Neural progenitor cell (in vitro differentiated cells): Measurements from ENCODE around the gene MYO10. TPM values are rescaled to one million over a fixed set of nuclear protein-coding genes. Genes with fewer than 3 reads are reported as not detected.
A peak's percentile ranks its signal among the peaks of the same experiment; 100 is the strongest.

Source experiments
- DNase-seq: peaks from one replicate; pipeline ENCODE4 v3.0.0-alpha.2; 2016; ENCODE audit warnings: low spot score
- H2AFZ ChIP-seq: fragments of 200-600 bp; sonication (generic); replicated peaks from 2 replicates; pipeline ENCODE4 v1.6.1; 2016; ENCODE audit warnings: antibody characterized with exemption
- H3F3A ChIP-seq: fragments of 200-600 bp; sonication (generic); 2 replicates; pipeline ENCODE4 v1.6.1; 2016; ENCODE audit warnings: antibody characterized with exemption, low read depth
- H3K27ac ChIP-seq: fragments of 200-600 bp; sonication (generic); 2 replicates; pipeline ENCODE4 v1.5.1; 2016; ENCODE audit warnings: mild to moderate bottlenecking
- H3K27me3 ChIP-seq: fragments of 200-600 bp; sonication (generic); 2 replicates; pipeline ENCODE4 v1.6.1; 2016; ENCODE audit warnings: mild to moderate bottlenecking, moderate library complexity
- H3K36me3 ChIP-seq: fragments of 200-600 bp; sonication (generic); 2 replicates; pipeline ENCODE4 v1.5.1; 2016
- H3K4me1 ChIP-seq: fragments of 200-600 bp; sonication (generic); 2 replicates; pipeline ENCODE4 v1.6.1; 2016; ENCODE audit warnings: mixed run types
- H3K4me2 ChIP-seq: fragments of 200-600 bp; sonication (generic); 2 replicates; pipeline ENCODE4 v1.6.1; 2016
- H3K4me3 ChIP-seq: fragments of 200-600 bp; sonication (generic); 2 replicates; pipeline ENCODE4 v1.5.1; 2016
- H3K79me2 ChIP-seq: fragments of 200-600 bp; sonication (generic); 2 replicates; pipeline ENCODE4 v1.6.1; 2016; ENCODE audit warnings: low read depth
- H3K9ac ChIP-seq: fragments of 200-600 bp; sonication (generic); 2 replicates; pipeline ENCODE4 v1.6.1; 2016
- H3K9me3 ChIP-seq: fragments of 200-600 bp; sonication (generic); 2 replicates; pipeline ENCODE4 v1.5.1; 2016; ENCODE audit warnings: low read depth
- H4K20me1 ChIP-seq: fragments of 200-600 bp; sonication (generic); 2 replicates; pipeline ENCODE4 v1.6.1; 2016; ENCODE audit warnings: low read depth
- H3K27ac Mint-ChIP-seq: 3 replicates; pipeline ENCODE4 v1.8.0; 2021; ENCODE audit warnings: mixed read lengths
- H3K27me3 Mint-ChIP-seq: 2 replicates; pipeline ENCODE4 v1.8.0; 2022; ENCODE audit warnings: low read depth, mild to moderate bottlenecking, inconsistent platforms, moderate library complexity, mixed read lengths; ENCODE audit not compliant: insufficient read depth
- H3K36me3 Mint-ChIP-seq: 3 replicates; pipeline ENCODE4 v1.8.0; 2021; ENCODE audit warnings: mixed read lengths
- H3K4me1 Mint-ChIP-seq: 3 replicates; pipeline ENCODE4 v1.8.0; 2021; ENCODE audit warnings: mixed read lengths
- H3K4me3 Mint-ChIP-seq: 3 replicates; pipeline ENCODE4 v1.8.0; 2021; ENCODE audit warnings: mild to moderate bottlenecking, moderate library complexity, mixed read lengths
- H3K9me3 Mint-ChIP-seq: 3 replicates; pipeline ENCODE4 v1.8.0; 2020; ENCODE audit warnings: mixed read lengths
- CTCF ChIP-seq: fragments of 200-600 bp; sonication (generic); IDR thresholded peaks from 2 replicates; pipeline ENCODE4 v1.5.1; 2017; ENCODE audit warnings: antibody characterized with exemption, mild to moderate bottlenecking
- EZH2 ChIP-seq: fragments of 200-600 bp; sonication (generic); IDR thresholded peaks from 2 replicates; pipeline ENCODE4 v1.6.1; 2017; ENCODE audit warnings: antibody characterized with exemption, mild to moderate bottlenecking, moderate library complexity
- EZH2phosphoT487 ChIP-seq: fragments of 200-600 bp; sonication (generic); IDR thresholded peaks from 2 replicates; pipeline ENCODE4 v1.6.1; 2017; ENCODE audit warnings: antibody characterized with exemption
- total RNA-seq: library from RNA; depleted of rRNA; stranded (reverse); fragments of >200 nt; gene quantifications from 2 replicates; pipeline ENCODE4 v1.2.3, GENCODE V29; 2015; ENCODE audit warnings: low replicate concordance

The MYO10 gene
- total RNA-seq, 1 donor from 2014 or later: 39.1 TPM

GRCh38 chr5:16889972-16890519, 46.0 kb downstream of the MYO10 start:
- Histone ChIP-seq H3K4me2 (peak overlapping the region; percentile 56), H3F3A (peaks cover 15% of the 10 kb centered on the region), H3K27me3 (no peaks in the 10 kb centered on the region), H3K27ac (no peak overlapping the region), H2AFZ (no peak overlapping the region), H3K9ac (no peak overlapping the region), H3K36me3 (no peaks in the 10 kb centered on the region), H4K20me1 (peaks cover 72% of the 10 kb centered on the region), H3K4me3 (peak overlapping the region; percentile 5), H3K79me2 (peaks cover 91% of the 10 kb centered on the region), H3K9me3 (no peaks in the 10 kb centered on the region), H3K4me1 (peaks cover 27% of the 10 kb centered on the region)
- TF ChIP-seq CTCF (no peak), EZH2 (no peak), EZH2phosphoT487 (no peak)
- no peak for DNase-seq
- H3K36me3 Mint-ChIP-seq: peaks cover 1% of the 10 kb centered on the region
- no peaks in the 10 kb centered on the region for H3K9me3 Mint-ChIP-seq
- H3K4me1 Mint-ChIP-seq: peaks cover 44% of the 10 kb centered on the region
- H3K27me3 Mint-ChIP-seq: peaks cover 3% of the 10 kb centered on the region
- H3K4me3 Mint-ChIP-seq: no peak overlapping the region
- peak overlapping the region; percentile 66 for H3K27ac Mint-ChIP-seq

GRCh38 chr5:16889203-16889971, 46.7 kb downstream of the MYO10 start:
- peaks cover 3% of the 10 kb centered on the region for H3K27me3 Mint-ChIP-seq
- Histone ChIP-seq H4K20me1 (peaks cover 71% of the 10 kb centered on the region), H3K4me2 (peak overlapping the region; percentile 56), H3K27ac (no peak overlapping the region), H3K9me3 (no peaks in the 10 kb centered on the region), H3K4me1 (peaks cover 20% of the 10 kb centered on the region), H2AFZ (no peak overlapping the region), H3K9ac (no peak overlapping the region), H3K79me2 (peaks cover 91% of the 10 kb centered on the region), H3F3A (peaks cover 10% of the 10 kb centered on the region), H3K27me3 (no peaks in the 10 kb centered on the region), H3K36me3 (no peaks in the 10 kb centered on the region), H3K4me3 (peak overlapping the region; percentile 5)
- peaks cover 43% of the 10 kb centered on the region for H3K4me1 Mint-ChIP-seq
- peaks cover 1% of the 10 kb centered on the region for H3K36me3 Mint-ChIP-seq
- TF ChIP-seq CTCF: no peak
- no peak for TF ChIP-seq EZH2phosphoT487
- TF ChIP-seq EZH2: no peak
- H3K27ac Mint-ChIP-seq: peak overlapping the region; percentile 52
- H3K4me3 Mint-ChIP-seq: peak overlapping the region; percentile 33
- H3K9me3 Mint-ChIP-seq: no peaks in the 10 kb centered on the region
- DNase-seq: peak; percentile 49

- Mint-ChIP-seq H3K27ac (no peak overlapping the region), H3K4me3 (no peak overlapping the region), H3K27me3 (peaks cover 3% of the 10 kb centered on the region), H3K9me3 (no peaks in the 10 kb centered on the region), H3K36me3 (peaks cover 1% of the 10 kb centered on the region), H3K4me1 (peaks cover 38% of the 10 kb centered on the region)
- peaks cover 14% of the 10 kb centered on the region for H3K4me1 ChIP-seq
- peaks cover 3% of the 10 kb centered on the region for H3F3A ChIP-seq
- no peak overlapping the region for H2AFZ ChIP-seq
- no peaks in the 10 kb centered on the region for H3K9me3 ChIP-seq
- no peak for DNase-seq
- no peak overlapping the region for H3K27ac ChIP-seq
- H3K36me3 ChIP-seq: no peaks in the 10 kb centered on the region
- no peak overlapping the region for H3K4me3 ChIP-seq
- H3K79me2 ChIP-seq: peaks cover 91% of the 10 kb centered on the region
- no peak overlapping the region for H3K9ac ChIP-seq
- TF ChIP-seq EZH2phosphoT487: no peak
- TF ChIP-seq EZH2: no peak
- no peak for TF ChIP-seq CTCF
- peaks cover 70% of the 10 kb centered on the region for H4K20me1 ChIP-seq
- H3K4me2 ChIP-seq: no peak overlapping the region
- H3K27me3 ChIP-seq: no peaks in the 10 kb centered on the region
Measured at GRCh38 chr5:16888694-16889124, 47.4 kb downstream of the MYO10 start.
